Activated T-cell treated with anti-CD3 and anti-CD28 coated beads for 4 hours (primary cell): ENCODE results near the gene C1orf116.

Source experiments
- DNase-seq: peaks from one replicate; pipeline ENCODE4 v3.0.0-alpha.2; 2020

Gene C1orf116

GRCh38 chr1:207032528-207033017 is at the start of gene C1orf116:
Gene C1orf116 (minus strand): TSS chr1:207032756. CDS start chr1:207027598, 5,158 bp downstream.
- DNase-seq: no peak

- DNase-seq: no peak
Observed at GRCh38 chr1:207081806-207082205, 49.2 kb upstream of the C1orf116 start.

GRCh38 chr1:207081088-207081487 is 48.5 kb upstream of the C1orf116 start:
- no peak for DNase-seq

- DNase-seq: no peak
Observed at GRCh38 chr1:207079706-207080241, 47.2 kb upstream of the C1orf116 start.

GRCh38 chr1:207078578-207079132 is 46.1 kb upstream of the C1orf116 start:
- DNase-seq: no peak

DNA sequence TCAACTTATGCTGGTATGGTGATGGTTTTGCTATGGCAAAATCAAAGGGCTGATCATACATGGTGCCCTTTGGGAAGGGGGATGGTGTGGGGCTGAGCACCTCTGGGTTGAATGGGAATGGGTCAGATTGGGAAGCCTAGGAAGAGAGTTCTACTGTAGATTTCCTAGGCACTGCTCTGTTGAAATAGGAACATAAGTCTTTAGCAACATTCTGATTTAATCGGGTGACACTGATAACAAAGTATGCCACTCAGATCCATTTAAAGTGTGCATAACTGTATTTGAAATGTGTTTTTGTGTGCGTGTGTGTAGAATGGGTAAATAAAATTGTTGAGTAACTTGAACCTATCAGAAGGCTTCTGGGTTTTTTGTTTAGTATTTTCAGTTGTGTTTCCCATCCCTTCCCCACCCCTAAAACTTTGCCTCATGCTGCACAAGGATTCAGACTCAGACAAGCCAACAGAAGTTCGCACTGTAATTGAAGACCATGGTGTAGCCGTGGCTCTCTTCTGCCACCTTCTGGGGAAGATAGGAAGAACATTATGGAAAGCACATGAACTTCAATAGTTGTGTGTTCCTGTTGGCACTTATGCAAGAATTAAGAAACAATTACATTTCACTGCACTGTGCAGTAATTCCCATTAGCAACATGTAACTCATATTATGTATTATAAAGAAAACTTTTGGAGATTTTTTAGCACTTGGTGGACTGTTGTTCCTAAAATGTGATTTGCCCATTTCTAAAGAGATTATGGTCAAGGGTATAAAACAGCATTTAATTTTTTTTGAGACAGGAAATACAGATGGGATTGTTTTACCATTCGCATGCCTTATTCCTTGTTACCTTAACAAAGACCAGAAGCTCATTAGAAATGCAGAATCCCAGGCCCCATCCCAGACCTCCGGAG is 45.2 kb upstream of the C1orf116 start:
- peak; percentile 58 for DNase-seq

GRCh38 chr1:207077012-207077411 is 44.5 kb upstream of the C1orf116 start:
- no peak for DNase-seq

- DNase-seq: no peak
Observed at GRCh38 chr1:207076181-207076955, 43.8 kb upstream of the C1orf116 start.

GRCh38 chr1:207073906-207074820 is 41.6 kb upstream of the C1orf116 start:
- no peak for DNase-seq

DNA sequence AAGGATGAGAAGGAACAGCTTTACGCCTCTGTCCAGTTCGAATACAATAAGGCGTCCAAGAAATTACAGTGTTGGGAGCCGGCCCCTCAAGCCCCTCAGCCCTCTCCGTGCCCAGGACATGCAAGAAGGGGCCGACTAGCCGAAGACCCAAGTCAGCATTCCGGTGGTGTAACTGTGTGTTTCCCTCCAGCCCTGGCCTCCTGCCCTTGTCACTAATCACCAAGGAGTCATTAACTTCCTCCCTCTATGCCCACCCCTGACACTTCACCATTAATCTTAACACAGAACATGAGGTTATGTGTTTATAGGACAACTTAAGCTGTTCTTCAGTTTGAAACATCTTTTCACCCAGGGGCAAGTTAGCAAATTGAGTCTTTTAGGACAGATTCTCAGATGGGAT is 39.7 kb upstream of the C1orf116 start:
- DNase-seq: no peak

GRCh38 chr1:207071426-207071825 is 38.9 kb upstream of the C1orf116 start:
- DNase-seq: no peak

GRCh38 chr1:207070811-207071210 is 38.3 kb upstream of the C1orf116 start:
- DNase-seq: no peak

- no peak for DNase-seq
Observed at GRCh38 chr1:207069858-207070506, 37.4 kb upstream of the C1orf116 start.

DNA sequence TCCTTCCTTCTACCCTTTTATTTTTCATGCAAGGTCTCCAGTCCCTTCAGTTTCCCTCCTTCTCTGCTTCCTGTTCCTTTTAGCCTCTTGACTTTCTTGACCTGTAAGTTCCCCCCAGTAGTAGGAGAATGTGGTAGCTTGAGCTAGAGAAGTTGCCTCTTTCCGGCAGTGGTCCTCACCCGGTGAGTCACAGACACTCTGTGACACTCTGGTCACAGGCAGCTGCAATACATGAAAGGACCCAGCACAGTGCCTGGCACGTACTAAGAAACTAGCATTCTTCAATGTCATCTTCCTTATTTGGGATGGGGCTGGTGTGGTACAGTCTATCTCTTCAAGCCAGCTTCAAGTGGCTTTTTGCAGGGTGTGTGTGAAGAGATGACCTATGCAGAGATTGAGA is 36.5 kb upstream of the C1orf116 start:
- no peak for DNase-seq

DNA sequence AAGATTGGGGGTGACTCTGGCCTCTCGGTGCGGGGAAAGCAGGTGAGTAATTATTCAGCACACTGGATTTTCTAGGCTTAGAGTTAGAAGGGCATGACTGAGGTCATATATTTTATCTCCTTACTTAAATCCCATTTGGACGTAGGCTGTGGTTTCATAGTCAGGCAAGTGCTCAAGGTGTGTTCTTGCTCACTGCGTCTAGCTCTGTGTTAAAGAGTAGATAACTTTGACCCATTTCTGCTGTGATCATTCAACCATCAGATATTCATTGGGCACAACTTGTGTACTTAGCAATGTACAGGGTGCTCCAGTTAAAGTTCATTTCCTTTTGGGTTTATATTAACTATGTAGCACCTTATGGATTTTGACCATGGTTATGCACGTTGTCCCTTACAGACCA is 35.1 kb upstream of the C1orf116 start:
- DNase-seq: no peak

GRCh38 chr1:207067185-207067584 is 34.6 kb upstream of the C1orf116 start:
- DNase-seq: no peak

GRCh38 chr1:207064561-207064960 is 32.0 kb upstream of the C1orf116 start:
- no peak for DNase-seq

GRCh38 chr1:207063014-207063413 is 30.5 kb upstream of the C1orf116 start:
- no peak for DNase-seq

- DNase-seq: no peak
Observed at GRCh38 chr1:207062058-207062457, 29.5 kb upstream of the C1orf116 start.

GRCh38 chr1:207060596-207060995 is 28.0 kb upstream of the C1orf116 start:
- DNase-seq: no peak

- DNase-seq: no peak
Observed at GRCh38 chr1:207059881-207060280, 27.3 kb upstream of the C1orf116 start.
